ENCODE data around the gene TRAPPC3. TPM values are rescaled to one million over a fixed set of nuclear protein-coding genes. Genes with fewer than 3 reads are reported as not detected.

The TRAPPC3 gene
- total and polyA plus RNA-seq, 9 of the 15 experiments (the other 6 are each of a cell fraction or from before 2014, with no cell fraction given): 20.6 to 141 (median 112) TPM

DNA sequence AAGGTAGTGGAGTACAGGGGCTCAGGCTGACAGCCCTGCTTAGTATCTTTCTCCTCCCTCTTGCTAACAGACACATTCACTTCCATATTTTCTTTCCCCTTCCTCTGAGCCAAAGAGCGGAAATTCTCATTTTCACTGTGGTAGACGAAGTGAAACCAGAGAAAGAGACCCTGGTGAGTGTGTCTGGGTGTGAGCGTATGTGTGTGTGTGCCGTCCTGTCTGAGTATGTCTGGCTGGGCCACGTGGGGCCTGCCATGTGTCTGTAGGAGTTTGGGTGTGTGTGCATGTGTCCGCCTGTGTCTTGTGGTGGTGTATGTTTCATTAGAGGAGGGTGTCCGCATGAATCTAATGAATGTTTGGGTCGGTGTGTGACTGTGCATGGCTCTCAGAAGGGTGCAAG, 25.9 kb downstream of the TRAPPC3 start (continued):
- TF ChIP-seq, protein P1, sequence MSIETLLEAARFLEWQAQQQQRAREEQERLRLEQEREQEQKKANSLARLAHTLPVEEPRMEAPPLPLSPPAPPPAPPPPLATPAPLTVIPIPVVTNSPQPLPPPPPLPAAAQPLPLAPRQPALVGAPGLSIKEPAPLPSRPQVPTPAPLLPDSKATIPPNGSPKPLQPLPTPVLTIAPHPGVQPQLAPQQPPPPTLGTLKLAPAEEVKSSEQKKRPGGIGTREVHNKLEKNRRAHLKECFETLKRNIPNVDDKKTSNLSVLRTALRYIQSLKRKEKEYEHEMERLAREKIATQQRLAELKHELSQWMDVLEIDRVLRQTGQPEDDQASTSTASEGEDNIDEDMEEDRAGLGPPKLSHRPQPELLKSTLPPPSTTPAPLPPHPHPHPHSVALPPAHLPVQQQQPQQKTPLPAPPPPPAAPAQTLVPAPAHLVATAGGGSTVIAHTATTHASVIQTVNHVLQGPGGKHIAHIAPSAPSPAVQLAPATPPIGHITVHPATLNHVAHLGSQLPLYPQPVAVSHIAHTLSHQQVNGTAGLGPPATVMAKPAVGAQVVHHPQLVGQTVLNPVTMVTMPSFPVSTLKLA (conservative IDR thresholded peaks at IDR 0.05): peak in 1 of 2 experiments; percentile 42; a peak in 1 of 4 replicates
- TF ChIP-seq HDAC1 (IDR thresholded peaks at IDR 0.05): 0 out of 4 replicates have a peak, but pooled peaks of 1 of the 2 experiments have one; percentile 40
- no peak for TF ChIP-seq ESRRA (IDR thresholded peaks at IDR 0.05; ENCODE audit: borderline replicate concordance, low read depth)
- TF ChIP-seq ZNF282 (CRISPR knock-in tag; IDR thresholded peaks at IDR 0.05): no peak
- no peak for TF ChIP-seq E2F3 (CRISPR knock-in tag; IDR thresholded peaks at IDR 0.05)
- no peak for TF ChIP-seq YBX1 (IDR thresholded peaks at IDR 0.05)
- no peak for TF ChIP-seq SRF (CRISPR knock-in tag; IDR thresholded peaks at IDR 0.05)
- TF ChIP-seq, protein P2, sequence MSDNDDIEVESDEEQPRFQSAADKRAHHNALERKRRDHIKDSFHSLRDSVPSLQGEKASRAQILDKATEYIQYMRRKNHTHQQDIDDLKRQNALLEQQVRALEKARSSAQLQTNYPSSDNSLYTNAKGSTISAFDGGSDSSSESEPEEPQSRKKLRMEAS (CRISPR knock-in tag; IDR thresholded peaks at IDR 0.05): peak; percentile 72; the same call in 1 of the 2 replicates
- TF ChIP-seq GATA2 (CRISPR knock-in tag; IDR thresholded peaks at IDR 0.05): no peak
- TF ChIP-seq KAT8 (IDR thresholded peaks at IDR 0.05; ENCODE audit: low read depth): no peak
- TF ChIP-seq, protein P3, sequence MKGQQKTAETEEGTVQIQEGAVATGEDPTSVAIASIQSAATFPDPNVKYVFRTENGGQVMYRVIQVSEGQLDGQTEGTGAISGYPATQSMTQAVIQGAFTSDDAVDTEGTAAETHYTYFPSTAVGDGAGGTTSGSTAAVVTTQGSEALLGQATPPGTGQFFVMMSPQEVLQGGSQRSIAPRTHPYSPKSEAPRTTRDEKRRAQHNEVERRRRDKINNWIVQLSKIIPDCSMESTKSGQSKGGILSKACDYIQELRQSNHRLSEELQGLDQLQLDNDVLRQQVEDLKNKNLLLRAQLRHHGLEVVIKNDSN (CRISPR knock-in tag; IDR thresholded peaks at IDR 0.05): peak; percentile 65
- TF ChIP-seq, protein P4, sequence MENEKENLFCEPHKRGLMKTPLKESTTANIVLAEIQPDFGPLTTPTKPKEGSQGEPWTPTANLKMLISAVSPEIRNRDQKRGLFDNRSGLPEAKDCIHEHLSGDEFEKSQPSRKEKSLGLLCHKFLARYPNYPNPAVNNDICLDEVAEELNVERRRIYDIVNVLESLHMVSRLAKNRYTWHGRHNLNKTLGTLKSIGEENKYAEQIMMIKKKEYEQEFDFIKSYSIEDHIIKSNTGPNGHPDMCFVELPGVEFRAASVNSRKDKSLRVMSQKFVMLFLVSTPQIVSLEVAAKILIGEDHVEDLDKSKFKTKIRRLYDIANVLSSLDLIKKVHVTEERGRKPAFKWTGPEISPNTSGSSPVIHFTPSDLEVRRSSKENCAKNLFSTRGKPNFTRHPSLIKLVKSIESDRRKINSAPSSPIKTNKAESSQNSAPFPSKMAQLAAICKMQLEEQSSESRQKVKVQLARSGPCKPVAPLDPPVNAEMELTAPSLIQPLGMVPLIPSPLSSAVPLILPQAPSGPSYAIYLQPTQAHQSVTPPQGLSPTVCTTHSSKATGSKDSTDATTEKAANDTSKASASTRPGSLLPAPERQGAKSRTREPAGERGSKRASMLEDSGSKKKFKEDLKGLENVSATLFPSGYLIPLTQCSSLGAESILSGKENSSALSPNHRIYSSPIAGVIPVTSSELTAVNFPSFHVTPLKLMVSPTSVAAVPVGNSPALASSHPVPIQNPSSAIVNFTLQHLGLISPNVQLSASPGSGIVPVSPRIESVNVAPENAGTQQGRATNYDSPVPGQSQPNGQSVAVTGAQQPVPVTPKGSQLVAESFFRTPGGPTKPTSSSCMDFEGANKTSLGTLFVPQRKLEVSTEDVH (IDR thresholded peaks at IDR 0.05; ENCODE audit: low read depth, partially characterized antibody): no peak
- no peak for TF ChIP-seq KLF13 (tag; IDR thresholded peaks at IDR 0.05; ENCODE audit: borderline replicate concordance, low read depth)
- TF ChIP-seq, protein P5, sequence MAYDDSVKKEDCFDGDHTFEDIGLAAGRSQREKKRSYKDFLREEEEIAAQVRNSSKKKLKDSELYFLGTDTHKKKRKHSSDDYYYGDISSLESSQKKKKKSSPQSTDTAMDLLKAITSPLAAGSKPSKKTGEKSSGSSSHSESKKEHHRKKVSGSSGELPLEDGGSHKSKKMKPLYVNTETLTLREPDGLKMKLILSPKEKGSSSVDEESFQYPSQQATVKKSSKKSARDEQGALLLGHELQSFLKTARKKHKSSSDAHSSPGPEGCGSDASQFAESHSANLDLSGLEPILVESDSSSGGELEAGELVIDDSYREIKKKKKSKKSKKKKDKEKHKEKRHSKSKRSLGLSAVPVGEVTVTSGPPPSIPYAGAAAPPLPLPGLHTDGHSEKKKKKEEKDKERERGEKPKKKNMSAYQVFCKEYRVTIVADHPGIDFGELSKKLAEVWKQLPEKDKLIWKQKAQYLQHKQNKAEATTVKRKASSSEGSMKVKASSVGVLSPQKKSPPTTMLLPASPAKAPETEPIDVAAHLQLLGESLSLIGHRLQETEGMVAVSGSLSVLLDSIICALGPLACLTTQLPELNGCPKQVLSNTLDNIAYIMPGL (CRISPR knock-in tag; IDR thresholded peaks at IDR 0.05): no peak
- no peak for TF ChIP-seq ZNF239 (CRISPR knock-in tag; IDR thresholded peaks at IDR 0.05)
- TF ChIP-seq, protein P6, sequence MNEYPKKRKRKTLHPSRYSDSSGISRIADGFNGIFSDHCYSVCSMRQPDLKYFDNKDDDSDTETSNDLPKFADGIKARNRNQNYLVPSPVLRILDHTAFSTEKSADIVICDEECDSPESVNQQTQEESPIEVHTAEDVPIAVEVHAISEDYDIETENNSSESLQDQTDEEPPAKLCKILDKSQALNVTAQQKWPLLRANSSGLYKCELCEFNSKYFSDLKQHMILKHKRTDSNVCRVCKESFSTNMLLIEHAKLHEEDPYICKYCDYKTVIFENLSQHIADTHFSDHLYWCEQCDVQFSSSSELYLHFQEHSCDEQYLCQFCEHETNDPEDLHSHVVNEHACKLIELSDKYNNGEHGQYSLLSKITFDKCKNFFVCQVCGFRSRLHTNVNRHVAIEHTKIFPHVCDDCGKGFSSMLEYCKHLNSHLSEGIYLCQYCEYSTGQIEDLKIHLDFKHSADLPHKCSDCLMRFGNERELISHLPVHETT (CRISPR knock-in tag; conservative IDR thresholded peaks at IDR 0.05 in 1 of 2, IDR thresholded peaks at IDR 0.05 in 1 of 2): no peak

Measured in K562 (cell line).